Measurements from ENCODE around the gene DEPDC5.

Gene DEPDC5

DNA sequence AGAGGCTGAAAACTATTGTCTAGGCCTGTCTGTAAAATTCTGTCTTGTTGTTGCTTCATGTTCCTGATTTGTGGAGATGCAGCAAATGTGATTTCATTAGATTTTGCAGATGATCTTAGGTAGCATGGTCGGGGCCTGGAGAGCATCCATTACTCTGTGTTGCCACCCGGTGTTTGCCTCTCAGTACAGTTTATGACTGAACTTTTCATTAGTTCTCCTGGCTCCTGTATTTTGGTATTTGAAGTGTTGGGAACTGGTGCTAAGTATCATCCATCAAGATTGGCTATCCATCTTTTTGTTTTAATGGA lies 198.2 kb downstream of the DEPDC5 start:
- peaks cover 72% of the 10 kb centered on the region for H3K4me1 Mint-ChIP-seq
- no peaks in the 10 kb centered on the region for H3K27me3 Mint-ChIP-seq
- ATAC-seq (no peak), DNase-seq (no peak)
- H3K9me3 Mint-ChIP-seq, result no peaks in the 10 kb centered on the region
- peaks cover 69% of the 10 kb centered on the region for H3K36me3 Mint-ChIP-seq (ENCODE audit: low read depth)
- peak overlapping the region; percentile 9 for H3K4me3 Mint-ChIP-seq
- peak overlapping the region; percentile 68 for H3K27ac Mint-ChIP-seq

DNA sequence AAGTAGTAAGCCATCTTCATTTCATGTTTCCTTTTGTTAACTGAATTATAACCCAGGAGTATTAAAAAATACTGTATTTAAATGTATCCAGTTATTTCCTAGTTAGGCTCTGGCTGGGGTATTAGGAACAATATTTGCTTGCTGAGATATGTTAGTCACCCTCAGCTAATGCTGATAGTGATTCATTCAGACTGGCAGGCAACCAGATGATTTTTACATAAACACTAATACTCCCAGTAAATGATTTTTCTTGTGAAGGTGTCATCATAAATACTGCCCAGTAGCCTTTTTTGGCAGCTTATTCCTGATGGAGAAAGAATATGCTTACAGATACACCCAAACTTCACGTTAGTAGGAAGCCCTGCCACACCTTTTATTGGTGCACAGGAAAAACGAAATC lies 198.7 kb downstream of the DEPDC5 start:
- Mint-ChIP-seq H3K27ac (no peak overlapping the region), H3K4me3 (no peak overlapping the region), H3K27me3 (no peaks in the 10 kb centered on the region), H3K36me3 (ENCODE audit: low read depth) (peaks cover 69% of the 10 kb centered on the region), H3K9me3 (no peaks in the 10 kb centered on the region), H3K4me1 (peaks cover 68% of the 10 kb centered on the region)
- DNase-seq, result no peak
- no peak for ATAC-seq

DNA sequence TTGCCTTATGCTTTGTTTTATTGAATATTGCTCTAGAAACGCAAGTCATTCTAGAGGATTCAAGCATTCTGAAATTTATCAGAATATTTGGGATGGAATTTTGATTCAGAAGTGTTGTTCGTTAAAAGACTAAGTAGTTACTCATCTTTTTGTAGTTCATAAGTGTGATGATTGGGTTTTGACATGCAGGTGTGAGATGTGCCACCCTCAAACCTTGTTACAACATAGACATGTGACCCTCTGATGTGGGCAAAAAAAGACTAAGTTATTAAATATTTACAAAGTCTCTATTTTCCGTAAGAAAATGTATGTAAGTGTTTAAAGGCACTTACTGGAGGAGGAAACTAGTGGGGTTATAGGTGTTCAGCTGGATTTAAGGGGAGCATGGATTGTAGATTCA lies 199.4 kb downstream of the DEPDC5 start:
- H3K27me3 Mint-ChIP-seq, result no peaks in the 10 kb centered on the region
- H3K4me1 Mint-ChIP-seq, result peaks cover 66% of the 10 kb centered on the region
- peak overlapping the region; percentile 13 for H3K27ac Mint-ChIP-seq
- DNase-seq (no peak), ATAC-seq (no peak)
- no peaks in the 10 kb centered on the region for H3K9me3 Mint-ChIP-seq
- H3K36me3 Mint-ChIP-seq (ENCODE audit: low read depth), result peaks cover 67% of the 10 kb centered on the region
- H3K4me3 Mint-ChIP-seq, result no peak overlapping the region

DNA sequence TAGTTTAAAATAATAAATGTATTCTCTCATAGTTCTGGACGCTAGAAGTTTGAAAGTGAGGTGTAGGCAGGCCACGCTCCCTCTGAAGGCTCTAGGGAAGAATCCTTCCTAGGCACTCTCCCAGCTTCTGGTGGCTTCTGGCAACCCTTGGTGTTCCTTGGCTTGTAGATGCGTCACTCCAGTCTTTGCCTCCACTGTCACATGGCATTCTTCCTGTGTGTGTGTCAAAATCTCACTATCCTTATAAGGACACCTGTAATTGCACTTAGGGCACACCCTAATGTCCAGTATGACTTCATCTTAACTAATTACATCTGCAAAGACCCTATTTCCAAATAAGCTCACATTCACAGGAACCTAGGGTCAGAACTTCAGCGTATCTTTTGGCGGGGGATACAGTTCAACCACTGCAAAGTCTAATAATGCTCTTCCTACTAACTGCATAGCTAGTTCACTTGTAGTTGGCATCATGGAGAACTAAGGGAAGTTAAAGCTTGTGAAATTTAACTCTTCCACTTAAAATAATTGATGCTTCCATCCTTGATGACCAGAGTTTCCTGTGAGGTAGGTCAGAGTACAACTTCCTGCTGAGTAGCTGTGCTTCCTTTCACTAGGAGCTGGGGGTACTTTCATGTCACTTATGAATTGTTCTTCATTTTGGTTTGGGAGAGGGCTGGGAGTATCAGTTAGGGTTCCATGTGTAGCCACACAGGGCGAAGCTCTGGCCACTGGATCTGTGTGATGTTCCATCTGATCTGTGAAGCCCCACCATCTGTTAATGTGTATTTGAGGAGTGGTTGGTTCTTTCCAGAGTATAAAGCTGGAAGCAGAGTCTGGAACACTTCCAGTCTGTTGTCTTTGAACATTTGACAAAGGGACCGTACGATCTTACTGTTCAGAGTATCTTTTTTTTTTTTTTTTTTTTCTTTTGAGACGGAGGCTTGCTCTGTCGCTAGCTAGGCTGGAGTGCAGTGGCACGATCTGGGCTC lies 201.0 kb downstream of the DEPDC5 start:
- Mint-ChIP-seq H3K4me1 (peaks cover 71% of the 10 kb centered on the region), H3K27ac (peak overlapping the region; percentile 34), H3K36me3 (ENCODE audit: low read depth) (peaks cover 56% of the 10 kb centered on the region)

DNA sequence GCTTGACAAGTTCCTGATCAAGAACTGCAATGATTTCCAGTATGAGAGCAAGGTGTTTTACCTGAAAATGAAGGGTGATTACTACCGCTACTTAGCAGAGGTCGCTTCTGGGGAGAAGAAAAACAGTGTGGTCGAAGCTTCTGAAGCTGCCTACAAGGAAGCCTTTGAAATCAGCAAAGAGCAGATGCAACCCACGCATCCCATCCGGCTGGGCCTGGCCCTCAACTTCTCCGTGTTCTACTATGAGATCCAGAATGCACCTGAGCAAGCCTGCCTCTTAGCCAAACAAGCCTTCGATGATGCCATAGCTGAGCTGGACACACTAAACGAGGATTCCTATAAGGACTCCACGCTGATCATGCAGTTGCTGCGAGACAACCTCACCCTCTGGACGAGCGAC lies 202.5 kb downstream of the DEPDC5 start:
- Mint-ChIP-seq H3K4me1 (peaks cover 58% of the 10 kb centered on the region), H3K36me3 (ENCODE audit: low read depth) (peaks cover 48% of the 10 kb centered on the region), H3K27ac (no peak overlapping the region), H3K27me3 (no peaks in the 10 kb centered on the region), H3K9me3 (no peaks in the 10 kb centered on the region), H3K4me3 (no peak overlapping the region)
- ATAC-seq (no peak), DNase-seq (no peak)

More for the DNA sequence above, 201.0 kb downstream of the DEPDC5 start:
- Mint-ChIP-seq H3K9me3 (no peaks in the 10 kb centered on the region), H3K4me3 (no peak overlapping the region), H3K27me3 (no peaks in the 10 kb centered on the region)
- no peak for DNase-seq
- no peak for ATAC-seq
